NCI-H146 (cell line): ENCODE data around the gene PDE8B.
"Not testable (repeated sequence)": the region's sequence is repeated elsewhere in the genome, so short reads cannot be mapped to it uniquely, and the experiment has no call there.

Source experiments
- DNase-seq: peaks from one replicate; lab custom pipeline; 2025; lab: John Stamatoyannopoulos, UW

Gene PDE8B

DNA sequence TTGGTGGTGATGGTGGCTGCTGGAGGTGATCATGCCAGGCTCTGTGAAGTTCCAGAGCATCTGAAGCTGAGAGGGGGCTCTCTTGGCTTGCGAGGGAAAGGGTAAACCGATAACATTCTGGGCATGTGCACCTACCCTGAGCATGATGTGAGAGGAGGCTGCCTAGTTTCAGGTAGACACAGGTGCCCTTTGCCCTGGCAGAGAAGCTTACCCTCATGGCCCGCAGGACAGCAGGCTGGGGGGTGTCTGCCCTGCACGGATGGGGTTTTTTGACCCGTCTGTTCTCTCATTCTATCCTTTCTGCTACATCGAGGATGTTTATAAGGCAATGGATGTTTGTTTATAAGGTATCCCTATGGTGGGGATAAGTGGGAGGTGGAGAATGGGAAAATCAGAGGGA is 148.8 kb downstream of the PDE8B start:
- DNase-seq: no peak

DNA sequence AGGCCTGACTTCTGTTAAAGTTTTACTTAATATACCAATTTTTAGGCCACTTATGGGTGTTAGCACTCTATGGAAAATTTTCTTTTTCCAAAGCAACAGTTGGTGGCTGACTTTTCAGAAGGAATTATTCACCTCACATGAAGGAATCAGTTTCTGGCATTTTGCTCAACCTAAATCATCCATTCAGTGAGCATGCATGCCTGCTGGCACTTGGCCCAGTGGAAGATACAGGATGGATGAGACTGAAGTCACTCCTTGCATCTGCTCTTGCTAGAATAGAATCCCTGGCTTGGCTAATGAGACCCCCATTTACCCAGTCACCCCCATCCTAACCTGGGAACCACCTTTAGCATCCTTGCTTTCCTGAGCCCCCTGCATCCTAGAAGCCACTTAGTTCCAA is 149.9 kb downstream of the PDE8B start:
- no peak for DNase-seq

DNA sequence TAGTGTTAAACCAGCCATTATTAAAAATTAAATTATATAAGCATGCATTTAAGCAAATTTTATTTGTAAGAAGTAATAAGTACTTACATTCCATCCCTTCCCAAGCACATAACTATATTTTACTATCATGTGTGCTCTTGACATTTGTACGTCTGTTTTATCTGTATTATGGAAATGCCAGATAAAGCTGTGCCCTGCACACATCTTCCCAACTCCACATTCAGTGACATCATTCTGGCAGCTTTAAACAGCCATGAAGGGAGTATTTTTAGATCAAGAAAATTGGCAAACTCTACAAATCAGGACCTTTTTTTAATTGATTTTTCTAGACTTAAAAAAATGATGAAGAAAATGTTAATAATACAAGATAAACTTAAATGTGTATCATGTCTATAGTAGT is 150.5 kb downstream of the PDE8B start:
- DNase-seq: no peak

DNA sequence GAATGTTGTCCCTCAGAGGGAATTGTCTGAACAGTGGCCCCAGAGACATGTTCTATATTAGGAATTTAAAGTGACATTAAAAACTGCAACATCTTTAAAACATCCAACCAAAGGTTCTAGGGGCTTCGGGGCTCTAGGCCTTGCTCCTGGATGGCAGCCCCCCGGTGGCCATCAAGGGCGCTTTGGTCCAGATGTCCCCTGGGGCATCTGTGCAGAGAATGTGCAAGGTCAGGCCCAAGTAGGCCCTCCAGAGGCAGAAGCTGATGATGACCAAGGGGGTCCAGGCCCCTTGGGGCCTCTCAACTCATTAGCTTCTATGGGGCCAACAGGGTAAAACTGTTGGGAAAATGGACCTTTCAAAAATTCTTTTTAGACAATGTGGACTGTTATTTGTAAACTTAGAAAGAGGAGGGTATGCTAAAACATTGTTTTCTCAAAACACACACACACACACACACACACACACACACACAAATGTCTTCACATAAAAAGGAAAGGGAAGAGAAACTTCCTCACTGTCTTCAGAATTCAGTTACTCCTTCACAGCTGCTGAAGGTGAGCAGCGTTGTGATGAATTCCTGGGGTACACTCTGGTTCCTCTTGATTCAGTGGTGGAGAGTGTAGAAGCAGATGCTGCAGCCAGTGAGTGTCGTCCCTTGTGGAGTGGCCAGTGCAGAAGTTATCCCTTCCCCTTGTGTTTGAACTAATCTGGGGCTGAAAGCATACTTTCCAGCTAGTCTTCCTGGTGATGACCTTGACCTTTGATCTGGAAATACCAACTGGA is 156.4 kb downstream of the PDE8B start:
- DNase-seq: no peak

DNA sequence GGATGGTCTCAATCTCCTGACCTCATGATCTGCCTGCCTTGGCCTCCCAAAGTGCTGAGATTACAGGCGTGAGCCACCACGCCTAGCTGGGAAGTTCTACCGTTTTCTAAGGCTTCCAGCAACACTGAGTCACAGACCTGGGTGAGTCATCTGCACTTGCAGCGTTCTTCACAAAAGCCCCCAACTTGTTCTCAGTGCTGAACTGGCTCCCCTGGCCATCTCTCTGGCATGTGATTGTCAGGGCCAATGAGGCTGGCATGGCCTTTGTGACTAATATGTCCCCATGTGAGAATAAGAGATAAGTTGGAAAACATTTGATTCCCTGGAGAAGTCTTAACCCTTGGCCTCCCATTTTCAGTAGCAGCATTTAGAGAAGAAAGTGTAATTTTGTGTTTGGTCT is 157.3 kb downstream of the PDE8B start:
- no peak for DNase-seq

DNA sequence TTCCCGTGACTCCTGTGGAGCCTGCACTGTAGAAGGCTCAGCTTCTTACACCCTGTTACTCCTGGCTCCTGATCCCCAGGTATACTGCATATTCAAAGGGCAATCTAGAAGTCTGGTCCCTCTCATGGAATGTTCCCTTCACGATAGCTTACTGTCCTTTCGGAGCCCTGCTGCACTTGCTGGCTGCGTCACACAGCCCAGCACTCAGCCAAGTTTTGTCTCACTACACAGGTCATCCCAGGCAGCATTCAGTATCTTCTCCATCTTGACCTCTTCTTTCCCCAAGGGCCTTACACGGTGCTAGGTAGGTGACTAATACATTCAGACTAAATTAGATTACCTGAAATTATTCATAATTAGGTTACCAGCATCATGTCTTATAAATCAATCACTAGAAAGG is 157.9 kb downstream of the PDE8B start:
- DNase-seq: no peak

DNA sequence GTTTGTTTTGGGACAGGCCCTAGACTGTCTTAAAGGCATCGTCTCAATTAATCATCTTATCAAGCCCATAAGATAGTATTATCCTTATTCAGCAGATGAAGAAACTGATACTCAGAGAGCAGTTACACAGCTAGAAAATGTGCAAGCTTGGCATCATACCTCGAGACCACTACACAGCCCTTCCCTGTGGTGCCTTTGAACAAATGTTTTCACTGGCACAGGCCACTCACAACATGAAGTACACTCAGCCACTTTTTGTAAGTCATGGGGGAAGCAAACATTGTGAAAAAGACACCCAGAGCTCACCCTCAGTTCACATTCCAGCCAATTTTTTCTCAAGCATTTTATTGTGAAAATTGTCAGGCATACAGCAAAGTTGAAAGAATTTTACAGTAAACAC is 159.1 kb downstream of the PDE8B start:
- DNase-seq: no peak

DNA sequence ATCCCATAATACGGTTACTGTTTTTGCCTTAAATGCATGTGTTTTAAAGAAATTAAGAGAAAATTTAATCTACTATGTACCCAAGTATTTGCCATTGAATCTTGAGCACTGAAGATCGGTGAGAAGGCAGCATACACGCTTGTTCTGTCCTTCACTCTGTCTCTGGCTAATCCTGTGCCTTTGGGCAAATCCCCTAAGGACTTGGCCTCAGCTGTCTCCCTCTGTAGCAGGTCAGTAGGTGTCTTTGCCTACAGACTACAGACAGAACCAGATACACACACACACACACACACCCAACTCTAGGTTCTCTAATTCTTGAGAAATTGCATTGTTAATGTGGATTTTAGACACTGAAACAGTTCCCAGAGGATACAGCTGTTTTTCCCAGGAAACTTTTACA is 164.2 kb downstream of the PDE8B start:
- DNase-seq: no peak

DNA sequence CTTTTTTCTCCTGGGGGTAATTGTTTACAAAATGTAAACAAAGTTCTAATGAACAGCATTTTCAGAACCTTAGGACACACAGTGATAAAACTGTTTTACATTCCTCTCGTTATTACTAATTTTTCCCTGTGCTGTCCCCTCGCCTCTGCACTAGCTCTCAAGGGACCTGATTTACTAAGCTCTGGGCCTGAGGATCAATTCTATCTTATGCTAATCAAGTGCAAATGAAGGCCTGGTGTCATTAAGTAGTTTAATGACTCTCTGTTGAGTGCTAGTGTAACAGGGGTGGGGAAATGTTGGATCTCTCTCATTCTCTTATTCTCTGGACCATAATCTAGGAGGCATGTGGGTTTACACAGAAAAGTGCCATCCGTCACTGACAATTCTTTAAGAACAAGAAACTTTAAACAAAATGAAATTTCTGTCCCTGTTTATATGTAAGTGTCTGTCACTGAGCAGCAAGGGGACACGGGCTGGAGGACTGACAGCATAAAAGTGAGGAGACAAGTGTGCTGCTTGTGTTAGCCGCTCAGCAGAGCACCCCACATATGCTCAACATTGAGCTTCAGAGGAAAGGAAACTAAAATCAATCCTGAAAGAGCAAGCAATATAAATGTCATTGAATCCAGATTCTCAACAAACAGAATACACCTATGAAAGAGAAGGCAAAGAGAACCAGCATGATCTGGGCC is 166.3 kb downstream of the PDE8B start:
- DNase-seq: no peak

DNA sequence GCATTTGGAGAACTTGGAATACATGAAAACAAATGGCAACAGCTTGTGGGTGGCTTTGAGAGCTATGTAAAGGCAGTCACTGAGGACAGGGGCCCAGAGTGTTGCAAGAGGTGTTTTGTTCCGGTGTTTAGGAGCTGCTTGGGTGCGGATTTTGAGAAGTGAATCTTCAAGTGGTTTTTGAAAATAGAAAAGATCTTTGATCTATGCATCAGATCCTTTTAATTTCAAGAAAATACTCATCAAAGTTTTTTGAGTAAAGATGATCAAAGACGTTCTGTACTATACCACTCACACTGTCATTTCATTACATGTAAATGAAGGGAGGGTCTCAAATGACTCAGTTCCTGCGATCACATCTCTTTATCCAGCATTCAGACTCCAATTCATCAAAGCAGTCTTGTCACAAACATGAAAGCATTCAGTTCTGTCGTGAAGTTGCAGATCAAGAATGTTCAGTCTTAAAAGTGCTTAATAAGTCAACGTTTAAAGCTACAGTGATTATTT is 169.1 kb downstream of the PDE8B start:
- no peak for DNase-seq

DNA sequence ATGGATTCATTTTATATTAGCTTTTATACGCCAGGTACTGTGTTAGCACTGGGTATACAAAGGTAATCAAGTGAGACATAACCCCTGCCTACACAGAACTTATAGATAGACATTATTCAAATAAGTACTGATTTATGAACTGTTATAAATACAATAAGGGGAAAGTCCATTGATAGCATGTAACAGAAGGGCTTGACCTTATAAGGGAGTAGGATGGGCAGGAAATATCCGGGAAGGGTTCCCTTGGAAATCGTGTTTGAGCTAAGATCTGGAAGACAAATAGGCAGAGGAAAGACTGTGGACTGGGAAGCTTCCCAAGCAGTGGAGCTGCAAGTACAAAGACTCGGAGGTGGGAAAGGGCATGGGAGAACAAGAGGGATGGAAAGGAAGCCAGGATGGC is 170.2 kb downstream of the PDE8B start:
- DNase-seq: no peak

DNA sequence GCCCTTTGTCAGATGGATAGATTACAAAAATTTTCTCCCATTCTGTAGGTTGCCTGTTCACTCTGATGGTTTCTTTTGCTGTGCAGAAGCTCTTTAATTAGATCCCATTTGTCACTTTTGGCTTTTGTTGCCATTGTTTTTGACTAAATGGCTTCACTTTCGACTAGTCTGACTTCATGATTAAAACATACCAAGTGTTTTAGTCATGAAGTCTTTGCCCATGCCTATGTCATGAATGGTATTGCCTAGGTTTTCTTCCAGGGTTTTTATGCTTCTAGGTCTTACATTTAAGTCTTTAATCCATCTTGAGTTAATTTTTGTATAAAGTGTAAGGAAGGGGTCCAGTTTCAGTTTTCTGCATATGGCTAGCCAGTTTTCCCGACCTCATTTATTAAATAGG is 172.9 kb downstream of the PDE8B start:
- DNase-seq: not testable (repeated sequence)

DNA sequence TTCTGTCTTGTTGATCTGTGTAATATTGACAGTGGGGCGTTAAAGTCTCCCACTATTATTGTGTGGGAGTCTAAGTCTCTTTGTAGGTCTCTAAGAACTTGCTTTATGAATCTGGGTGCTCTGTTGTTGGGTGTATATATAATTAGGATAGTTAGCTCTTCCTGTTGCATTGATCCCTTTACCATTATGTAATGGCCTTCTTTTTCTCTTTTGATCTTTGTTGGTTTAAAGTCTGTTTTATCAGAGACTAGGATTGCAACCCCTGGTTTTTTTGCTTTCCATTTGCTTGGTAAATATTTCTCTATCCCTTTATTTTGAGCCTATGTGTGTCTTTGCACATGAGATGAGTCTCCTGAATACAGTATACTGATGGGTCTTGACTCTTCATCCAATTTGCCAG is 175.9 kb downstream of the PDE8B start:
- DNase-seq: not testable (repeated sequence)

DNA sequence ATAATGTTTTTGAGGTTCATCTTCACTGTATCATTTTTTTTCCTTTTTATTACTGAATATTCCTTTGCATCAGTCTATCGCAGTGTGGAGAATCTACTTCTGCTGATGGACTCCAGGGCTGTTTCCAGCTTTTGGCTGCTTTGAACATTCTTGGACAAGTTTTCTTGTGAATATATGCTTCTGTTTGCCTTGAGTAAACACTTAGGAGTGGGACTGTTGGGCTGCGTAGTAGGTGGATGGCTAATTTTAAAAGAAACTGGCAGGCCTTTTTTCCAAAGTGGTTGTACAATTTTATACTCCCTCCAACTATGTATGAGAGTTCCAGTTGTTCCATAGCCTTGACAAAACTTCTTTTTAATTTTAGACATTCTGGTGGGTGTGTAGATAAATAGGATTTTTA is 179.3 kb downstream of the PDE8B start:
- DNase-seq: no peak

DNA sequence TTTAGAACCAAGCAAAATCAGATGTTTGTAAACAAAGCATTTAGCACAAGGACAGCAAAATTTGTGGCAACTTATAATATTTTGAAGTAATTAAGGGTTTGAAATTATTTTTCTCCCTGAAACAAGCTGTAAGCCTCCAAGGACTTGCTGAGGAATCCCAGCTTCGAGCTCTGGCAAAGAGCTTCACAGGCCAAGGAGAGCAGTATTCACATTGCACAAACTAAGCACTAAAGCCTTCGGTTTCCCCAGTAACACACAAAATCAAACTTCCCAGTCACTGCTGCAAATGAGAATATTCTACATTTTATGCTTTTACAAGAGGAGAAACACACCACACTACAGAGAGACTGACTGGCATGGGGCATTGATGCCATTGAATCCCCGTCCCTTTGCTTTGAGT is 179.7 kb downstream of the PDE8B start:
- DNase-seq: no peak

DNA sequence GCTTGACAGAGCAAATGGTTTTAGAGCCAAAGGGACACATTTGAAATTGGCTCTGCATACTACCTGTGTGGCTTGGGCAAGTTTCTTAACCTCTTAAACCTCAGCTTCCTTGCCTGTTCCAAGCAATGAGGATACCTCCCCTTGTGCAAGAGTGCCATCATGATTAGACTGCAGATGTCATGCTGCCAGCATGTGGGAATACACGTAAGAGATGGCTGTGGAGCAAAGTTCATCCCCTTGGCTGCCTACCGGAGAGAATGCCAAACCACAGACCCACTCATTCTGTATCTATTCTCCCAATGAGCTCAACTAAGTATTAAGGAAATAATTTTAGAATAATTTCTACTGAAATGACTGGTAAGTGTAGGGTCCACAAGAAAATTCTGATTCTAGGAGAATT is 180.3 kb downstream of the PDE8B start:
- no peak for DNase-seq

DNA sequence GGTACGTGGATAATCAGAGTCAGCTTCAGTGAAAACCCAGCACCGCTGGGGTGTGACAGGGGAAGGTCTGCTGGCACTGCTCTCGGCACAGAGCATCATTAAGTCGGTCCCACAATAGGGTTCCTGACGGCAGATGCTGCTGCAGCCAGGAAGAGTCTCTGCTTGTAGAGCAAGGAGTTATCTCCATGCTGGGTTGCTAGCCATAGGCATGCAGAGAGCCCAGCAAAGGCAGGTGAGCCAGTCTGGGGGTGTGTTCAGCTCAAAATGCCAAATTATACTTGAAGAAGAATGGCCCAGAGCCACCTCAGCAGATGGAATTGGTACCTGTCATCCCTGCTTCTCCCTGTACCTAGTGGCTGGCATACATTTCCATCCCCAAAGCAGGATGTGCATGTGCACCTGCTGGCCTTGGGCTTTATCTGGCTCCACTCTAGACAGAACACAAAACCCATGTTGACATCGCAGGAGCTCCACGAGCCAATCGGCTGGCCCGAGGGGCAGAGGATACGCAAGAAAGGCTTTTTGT is 180.8 kb downstream of the PDE8B start:
- DNase-seq: no peak

DNA sequence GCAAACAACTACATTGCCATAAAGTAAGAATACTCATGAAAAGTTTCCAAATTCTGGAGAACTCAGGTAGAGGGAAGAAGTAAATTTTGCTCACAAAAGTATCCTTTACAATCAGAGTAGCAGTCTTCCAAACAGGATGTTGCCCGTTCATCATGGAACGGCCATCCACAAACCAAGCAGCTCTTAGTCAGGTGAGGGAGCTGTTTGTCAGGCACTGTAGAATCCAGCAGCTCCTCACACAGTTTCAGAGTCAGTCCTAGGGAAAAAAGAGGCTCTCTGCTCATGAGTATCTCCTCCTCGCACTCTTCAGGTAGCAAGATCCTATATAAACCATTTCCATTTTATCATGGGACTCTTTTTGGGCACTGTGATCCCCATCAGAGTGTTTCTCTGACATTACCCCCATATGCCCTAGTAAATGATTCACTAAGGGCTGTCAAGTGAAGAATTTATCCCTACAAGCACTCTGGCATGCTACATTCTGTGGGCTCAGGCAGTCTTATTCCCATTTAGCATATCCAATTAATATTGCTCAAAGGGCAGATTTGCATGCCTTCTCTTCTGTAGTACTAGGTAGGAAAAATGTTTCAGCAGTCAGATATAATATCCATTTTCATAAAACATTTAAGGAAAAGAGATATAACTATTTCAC is 183.7 kb downstream of the PDE8B start:
- no peak for DNase-seq

DNA sequence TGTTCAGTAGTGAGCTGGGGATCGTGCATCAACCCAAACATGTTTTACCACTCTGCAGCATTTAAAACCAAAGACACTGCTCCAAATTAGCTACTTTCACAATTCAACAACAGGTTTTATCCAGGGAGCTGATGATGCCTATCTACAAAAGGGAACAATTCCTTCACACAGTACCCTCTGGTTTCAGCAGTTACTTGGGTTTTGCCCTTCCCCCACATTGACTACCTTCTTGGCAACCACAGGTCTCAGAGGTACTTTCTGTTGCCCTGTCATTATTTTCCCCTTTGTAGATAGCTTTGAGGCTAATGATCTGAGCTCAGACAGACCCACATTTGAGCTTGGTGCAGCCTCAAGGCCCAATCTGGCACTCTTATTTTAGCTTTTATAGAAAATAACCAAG is 185.5 kb downstream of the PDE8B start:
- DNase-seq: no peak

DNA sequence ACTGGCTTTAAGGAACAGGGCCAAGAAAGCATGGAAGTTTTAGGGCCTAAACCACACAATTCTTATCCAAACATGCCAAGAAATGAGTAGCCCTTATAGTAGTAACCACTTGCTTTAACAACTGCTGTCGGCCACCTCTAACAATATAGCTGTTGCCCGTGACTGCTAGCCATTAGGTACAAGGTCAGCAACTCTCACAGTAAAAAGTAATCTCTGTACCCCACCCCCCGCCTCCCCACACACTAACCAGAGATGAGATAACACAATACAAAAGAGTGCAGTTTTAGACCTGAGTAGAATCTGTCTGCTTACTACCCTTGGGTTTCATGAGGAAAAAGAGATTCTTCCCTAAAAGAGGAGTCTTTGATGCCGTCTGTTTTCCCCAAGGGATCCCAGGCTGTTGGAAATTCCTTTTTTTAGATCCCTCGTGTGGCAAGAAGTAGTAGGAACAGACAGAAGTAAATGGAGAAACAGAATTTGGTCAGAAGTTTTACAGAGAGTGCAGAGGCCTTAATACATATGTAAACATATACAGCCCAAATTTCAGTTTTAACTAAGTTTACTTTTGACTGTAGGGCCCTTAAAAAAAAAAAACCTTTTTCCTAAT is 187.3 kb downstream of the PDE8B start:
- no peak for DNase-seq

DNA sequence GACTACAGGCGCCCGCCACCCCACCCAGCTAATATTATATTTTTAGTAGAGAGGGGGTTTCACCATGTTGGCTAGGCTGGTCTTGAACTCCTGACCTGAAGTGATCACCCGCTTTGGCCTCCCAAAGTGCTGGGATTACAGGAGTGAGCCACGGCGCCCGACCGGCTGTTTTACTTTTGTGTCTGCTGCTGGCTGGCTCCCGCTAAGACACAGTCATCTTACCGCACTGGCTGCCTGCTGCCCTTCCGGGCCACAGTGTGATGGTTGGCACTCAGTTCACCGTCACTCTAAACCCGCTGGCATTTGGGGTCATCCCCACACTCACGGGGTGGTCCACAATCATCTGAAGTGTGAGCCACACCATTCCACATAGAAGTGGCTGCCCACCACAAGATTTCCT is 188.0 kb downstream of the PDE8B start:
- DNase-seq: no peak

DNA sequence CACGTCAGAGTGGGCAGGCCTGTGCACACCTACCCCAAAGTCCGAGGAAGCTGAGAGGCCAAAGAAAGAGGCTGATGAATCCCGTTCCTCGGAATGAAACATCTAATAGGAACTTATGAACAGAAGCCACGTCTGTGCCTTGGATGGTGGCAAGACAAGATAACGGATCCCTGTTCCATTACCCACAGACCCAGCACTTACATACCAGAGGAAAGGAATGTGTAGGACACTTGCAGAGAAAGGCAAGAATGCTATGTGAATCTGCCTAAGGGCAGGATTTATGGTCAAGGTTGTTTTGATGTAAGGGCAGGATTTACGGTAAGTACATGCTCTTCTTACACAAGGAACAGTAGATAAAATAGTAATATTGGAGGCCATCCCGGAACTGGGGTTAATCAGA is 188.4 kb downstream of the PDE8B start:
- no peak for DNase-seq
